Effector CD4-positive, alpha-beta T cell (primary cell): ENCODE results near the gene UGT1A8.
"Not testable (repeated sequence)": the region's sequence is repeated elsewhere in the genome, so short reads cannot be mapped to it uniquely, and the experiment has no call there.

Experiments
- DNase-seq: peaks from one replicate; pipeline ENCODE4 v3.0.0-alpha.2; 2020

Gene UGT1A8

GRCh38 chr2:233736868-233737653 lies 119.6 kb downstream of the UGT1A8 start:
- DNase-seq, result not testable (repeated sequence)

DNA sequence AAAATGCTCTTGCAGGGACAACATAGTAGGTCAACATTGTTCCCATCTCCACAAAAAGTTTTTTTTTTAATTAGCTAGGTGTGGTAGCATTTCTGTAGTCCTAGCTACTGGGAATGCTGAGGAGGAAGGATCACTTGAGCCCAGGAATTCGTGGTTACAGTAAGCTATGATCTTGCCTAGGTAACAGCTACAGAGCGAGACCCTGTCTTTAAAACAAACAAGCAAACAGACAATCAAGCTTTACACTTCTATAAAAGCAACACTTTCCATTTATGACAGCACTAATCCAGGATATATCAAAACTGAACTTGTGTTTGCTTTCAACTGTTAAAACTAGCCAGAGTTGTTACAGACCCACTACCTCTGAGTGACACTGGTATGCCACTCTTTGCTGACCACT lies 123.4 kb downstream of the UGT1A8 start:
- no peak for DNase-seq

GRCh38 chr2:233743464-233744259 lies 126.2 kb downstream of the UGT1A8 start:
- DNase-seq, result no peak

- DNase-seq, result no peak
These were observed 127.8 kb downstream of the UGT1A8 start for GRCh38 chr2:233745073-233745755.

- DNase-seq, result not testable (repeated sequence)
These were observed 128.4 kb downstream of the UGT1A8 start for GRCh38 chr2:233745838-233746237.

GRCh38 chr2:233746475-233747282 lies 129.2 kb downstream of the UGT1A8 start:
- no peak for DNase-seq

- no peak for DNase-seq
These were observed 129.8 kb downstream of the UGT1A8 start for GRCh38 chr2:233747283-233747544.

GRCh38 chr2:233750689-233751088 lies 133.3 kb downstream of the UGT1A8 start:
- not testable (repeated sequence) for DNase-seq

GRCh38 chr2:233751212-233752009 lies 134.0 kb downstream of the UGT1A8 start:
- DNase-seq, result not testable (repeated sequence)

DNA sequence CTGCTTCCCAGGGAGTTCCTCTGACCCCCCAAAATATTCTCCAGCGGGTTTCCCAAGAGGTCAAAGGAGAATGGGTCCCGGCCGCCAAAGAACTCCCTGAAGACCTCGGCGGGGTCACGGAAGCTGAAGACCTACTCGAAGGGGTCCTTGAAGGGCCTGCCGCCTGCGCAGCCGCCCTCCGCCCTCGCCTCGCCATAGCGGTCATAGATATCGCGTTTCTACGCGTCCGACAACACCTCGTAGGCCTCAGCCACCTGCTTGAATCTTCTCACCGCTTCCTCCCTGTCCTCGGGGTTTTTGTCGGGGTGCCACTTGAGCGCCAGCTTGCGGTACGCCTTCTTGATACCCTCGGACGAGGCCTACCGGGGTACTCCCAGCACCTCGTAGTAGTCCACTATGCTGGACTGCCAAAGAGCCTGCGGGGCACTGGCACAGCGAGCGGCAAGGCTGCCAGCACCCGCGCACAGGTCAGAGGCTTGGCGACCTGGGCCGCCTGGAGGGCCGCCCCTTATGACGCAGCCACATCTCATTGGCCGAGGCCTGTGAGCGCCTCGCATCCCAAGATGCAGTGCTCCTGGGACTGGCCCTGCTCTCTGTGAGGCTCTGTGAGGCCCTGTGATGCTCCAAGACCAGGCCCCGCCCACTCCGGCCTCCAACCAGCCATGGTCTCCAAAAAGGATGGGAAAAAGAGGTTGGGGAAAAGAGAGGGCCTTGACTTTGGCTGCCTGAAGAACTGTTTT lies 137.6 kb downstream of the UGT1A8 start:
- no peak for DNase-seq

- DNase-seq, result no peak
These were observed 139.1 kb downstream of the UGT1A8 start for GRCh38 chr2:233756429-233757081.

- no peak for DNase-seq
These were observed 140.7 kb downstream of the UGT1A8 start for GRCh38 chr2:233758141-233758540.

DNA sequence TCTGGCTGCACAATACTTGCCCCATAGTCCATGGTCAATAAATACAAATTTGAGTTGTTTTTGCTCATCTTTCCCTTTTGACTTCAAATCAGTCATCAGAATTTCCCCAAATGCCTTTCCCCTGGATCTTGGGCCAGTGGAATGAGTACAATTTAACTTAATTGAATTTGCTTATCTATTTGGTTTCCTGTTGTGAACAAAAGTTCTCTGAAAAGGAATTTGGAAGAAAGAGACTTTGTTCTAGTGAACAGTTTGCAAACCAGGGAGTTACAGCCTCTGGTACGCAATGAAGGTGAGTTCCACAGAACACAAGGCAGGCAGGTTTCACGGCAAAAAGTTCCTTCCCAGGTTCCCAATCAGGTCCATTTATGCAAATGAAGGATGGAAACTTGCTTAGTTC lies 141.4 kb downstream of the UGT1A8 start:
- no peak for DNase-seq

DNA sequence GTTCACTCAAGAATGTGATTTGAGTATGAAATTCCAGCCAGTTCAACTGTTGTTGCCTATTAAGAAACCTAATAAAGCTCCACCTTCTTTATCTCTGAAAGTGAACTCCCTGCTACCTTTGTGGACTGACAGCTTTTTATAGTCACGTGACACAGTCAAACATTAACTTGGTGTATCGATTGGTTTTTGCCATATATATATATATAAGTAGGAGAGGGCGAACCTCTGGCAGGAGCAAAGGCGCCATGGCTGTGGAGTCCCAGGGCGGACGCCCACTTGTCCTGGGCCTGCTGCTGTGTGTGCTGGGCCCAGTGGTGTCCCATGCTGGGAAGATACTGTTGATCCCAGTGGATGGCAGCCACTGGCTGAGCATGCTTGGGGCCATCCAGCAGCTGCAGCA lies 142.6 kb downstream of the UGT1A8 start, which contains the start of gene UGT1A1:
TSS of gene UGT1A1 (plus strand) at position 228 of the 400 bp plus-strand sequence. CDS start at position 246, 18 bp downstream.
- DNase-seq, result no peak

DNA sequence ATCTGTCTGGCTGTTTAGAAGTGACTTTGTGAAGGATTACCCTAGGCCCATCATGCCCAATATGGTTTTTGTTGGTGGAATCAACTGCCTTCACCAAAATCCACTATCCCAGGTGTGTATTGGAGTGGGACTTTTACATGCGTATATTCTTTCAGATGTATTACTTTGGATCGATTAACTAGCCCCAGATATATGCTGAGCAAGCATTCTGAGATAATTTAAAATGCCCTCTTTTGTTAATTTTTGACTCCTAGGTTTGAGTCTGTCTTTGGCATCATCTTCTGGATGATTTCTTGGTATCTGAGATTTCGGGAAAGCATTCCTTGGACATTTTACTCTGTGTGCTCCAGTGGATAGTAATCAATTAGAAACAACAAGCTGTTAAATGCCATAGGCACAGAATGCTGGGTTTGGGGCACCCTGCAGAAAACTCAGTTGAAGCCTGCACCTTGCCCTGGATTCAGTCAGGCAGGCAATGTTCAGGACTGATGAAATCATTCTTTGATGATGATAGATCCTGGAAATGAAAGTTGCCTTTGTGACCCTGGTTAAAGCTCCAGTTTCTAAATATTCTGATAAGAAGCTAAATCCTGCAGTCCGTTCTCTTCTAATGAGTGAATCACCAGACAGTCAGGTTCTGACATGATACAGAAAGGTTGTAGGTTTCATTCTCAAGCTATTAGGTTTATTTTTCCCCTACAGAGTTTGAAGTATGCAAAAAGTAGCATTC lies 143.8 kb downstream of the UGT1A8 start:
- no peak for DNase-seq

GRCh38 chr2:233764264-233764663 lies 146.8 kb downstream of the UGT1A8 start:
- DNase-seq, result no peak

GRCh38 chr2:233764761-233765160 lies 147.3 kb downstream of the UGT1A8 start:
- DNase-seq, result no peak

GRCh38 chr2:233766416-233766815 lies 149.0 kb downstream of the UGT1A8 start:
- no peak for DNase-seq

DNA sequence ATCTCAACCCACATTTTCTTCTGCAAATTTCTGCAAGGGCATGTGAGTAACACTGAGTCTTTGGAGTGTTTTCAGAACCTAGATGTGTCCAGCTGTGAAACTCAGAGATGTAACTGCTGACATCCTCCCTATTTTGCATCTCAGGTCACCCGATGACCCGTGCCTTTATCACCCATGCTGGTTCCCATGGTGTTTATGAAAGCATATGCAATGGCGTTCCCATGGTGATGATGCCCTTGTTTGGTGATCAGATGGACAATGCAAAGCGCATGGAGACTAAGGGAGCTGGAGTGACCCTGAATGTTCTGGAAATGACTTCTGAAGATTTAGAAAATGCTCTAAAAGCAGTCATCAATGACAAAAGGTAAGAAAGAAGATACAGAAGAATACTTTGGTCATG lies 150.6 kb downstream of the UGT1A8 start:
- no peak for DNase-seq

DNA sequence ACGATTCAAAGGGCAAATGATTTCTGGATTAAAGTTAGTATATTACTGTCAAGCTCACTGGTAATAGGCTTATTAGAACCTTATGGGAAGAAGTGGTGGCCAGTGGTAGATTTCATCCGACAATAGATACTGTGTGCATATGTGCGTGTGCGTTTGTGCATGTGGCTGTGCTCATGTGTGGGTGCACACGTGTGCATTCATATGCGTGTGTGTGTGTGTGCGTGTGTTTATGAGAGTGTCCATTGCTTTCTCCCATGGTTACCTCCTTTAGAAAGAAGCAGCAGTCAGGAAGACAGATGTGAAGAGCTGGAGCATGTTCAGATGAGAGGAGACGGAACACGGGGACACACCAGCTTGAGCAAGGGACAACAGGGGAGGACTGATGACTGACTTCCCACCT lies 151.8 kb downstream of the UGT1A8 start:
- no peak for DNase-seq
